Neutrophil (primary cell): ENCODE data around the gene ZNF619.

ENCODE experiments used
- H3K27ac ChIP-seq: fragments of 200-600 bp; sonication (generic); 2 replicates; pipeline ENCODE4 v1.5.1; 2016; ENCODE audit warnings: mild to moderate bottlenecking, moderate library complexity
- H3K27me3 ChIP-seq: fragments of 200-600 bp; sonication (generic); 2 replicates; pipeline ENCODE4 v1.6.0; 2016; ENCODE audit warnings: mild to moderate bottlenecking
- H3K36me3 ChIP-seq: fragments of 200-600 bp; sonication (generic); 2 replicates; pipeline ENCODE4 v1.5.1; 2017
- H3K4me1 ChIP-seq, 2 experiments: fragments of 200-600 bp in 1 of 2; sonication (generic) in 1 of 2; 1 replicate in 1 of 2; 2 replicates in 1 of 2; pipeline versions ENCODE4 v1.5.1 to v1.6.1; 2013 to 2016; ENCODE audit warnings: low read depth in 1 of 2, low read length in 1 of 2, mild to moderate bottlenecking in 1 of 2, moderate library complexity in 1 of 2; ENCODE audit not compliant: control insufficient read depth in 1 of 2, insufficient read depth in 1 of 2
- H3K4me3 ChIP-seq, 2 experiments: fragments of 200-600 bp in 1 of 2; sonication (generic) in 1 of 2; 1 replicate in 1 of 2; 2 replicates in 1 of 2; pipeline ENCODE4 v1.5.1; 2013 to 2016; ENCODE audit warnings: low read depth in 1 of 2, low read length in 1 of 2, mild to moderate bottlenecking in 1 of 2, moderate library complexity in 1 of 2
- H3K9me3 ChIP-seq: fragments of 200-600 bp; sonication (generic); 2 replicates; pipeline ENCODE4 v1.5.1; 2016
- TF ChIP-seq, protein P1 (sequence below): fragments of 200-600 bp; sonication (generic); IDR thresholded peaks from 2 replicates; pipeline ENCODE4 v1.5.1; 2016; ENCODE audit warnings: antibody characterized with exemption

Gene ZNF619

DNA sequence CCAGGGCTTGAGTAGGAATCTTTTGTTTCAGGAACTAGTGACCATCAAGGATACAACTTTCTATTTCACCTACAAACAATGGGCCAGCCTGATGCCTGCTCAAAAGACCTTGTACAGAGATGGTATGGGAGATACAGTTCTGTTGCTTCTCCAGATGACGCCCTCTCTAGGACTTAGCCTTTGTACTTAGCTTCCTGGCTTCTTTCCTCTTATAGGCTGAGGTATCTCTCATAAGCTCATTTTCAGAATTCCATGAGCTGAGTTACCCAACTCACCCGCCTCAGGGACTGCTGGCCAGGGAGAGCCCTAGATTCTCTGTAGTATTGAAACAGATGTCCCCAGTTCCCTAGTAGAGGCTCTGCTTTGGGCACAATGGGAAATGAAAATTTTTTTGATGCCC is 20.4 kb downstream of the ZNF619 start:
- Histone ChIP-seq H3K36me3 (no peaks in the 10 kb centered on the region), H3K27ac (no peak overlapping the region), H3K4me1 (no peaks in the 10 kb centered on the region), H3K4me3 (no peak overlapping the region), H3K9me3 (no peaks in the 10 kb centered on the region), H3K27me3 (no peaks in the 10 kb centered on the region)
- TF ChIP-seq, protein P1, sequence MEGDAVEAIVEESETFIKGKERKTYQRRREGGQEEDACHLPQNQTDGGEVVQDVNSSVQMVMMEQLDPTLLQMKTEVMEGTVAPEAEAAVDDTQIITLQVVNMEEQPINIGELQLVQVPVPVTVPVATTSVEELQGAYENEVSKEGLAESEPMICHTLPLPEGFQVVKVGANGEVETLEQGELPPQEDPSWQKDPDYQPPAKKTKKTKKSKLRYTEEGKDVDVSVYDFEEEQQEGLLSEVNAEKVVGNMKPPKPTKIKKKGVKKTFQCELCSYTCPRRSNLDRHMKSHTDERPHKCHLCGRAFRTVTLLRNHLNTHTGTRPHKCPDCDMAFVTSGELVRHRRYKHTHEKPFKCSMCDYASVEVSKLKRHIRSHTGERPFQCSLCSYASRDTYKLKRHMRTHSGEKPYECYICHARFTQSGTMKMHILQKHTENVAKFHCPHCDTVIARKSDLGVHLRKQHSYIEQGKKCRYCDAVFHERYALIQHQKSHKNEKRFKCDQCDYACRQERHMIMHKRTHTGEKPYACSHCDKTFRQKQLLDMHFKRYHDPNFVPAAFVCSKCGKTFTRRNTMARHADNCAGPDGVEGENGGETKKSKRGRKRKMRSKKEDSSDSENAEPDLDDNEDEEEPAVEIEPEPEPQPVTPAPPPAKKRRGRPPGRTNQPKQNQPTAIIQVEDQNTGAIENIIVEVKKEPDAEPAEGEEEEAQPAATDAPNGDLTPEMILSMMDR: no peak

DNA sequence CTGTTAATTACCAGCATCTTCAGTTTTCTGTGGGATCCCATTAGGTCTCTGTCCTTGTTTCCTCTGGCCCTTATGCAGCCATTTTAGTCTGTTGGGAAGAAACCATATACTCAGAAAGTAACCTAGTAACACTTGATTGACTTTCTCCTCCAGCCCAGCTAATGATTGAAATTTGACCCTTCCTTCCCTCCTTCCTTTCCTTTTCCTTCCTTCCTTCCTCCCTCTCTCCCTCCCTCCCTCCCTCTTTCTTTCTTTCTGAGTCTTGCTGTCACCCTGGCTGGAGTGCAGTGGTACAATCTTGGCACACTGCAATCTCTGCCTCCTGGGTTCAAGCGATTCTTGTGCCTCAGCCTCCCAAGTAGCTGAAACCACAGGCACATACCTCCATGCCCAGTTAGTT is 23.0 kb downstream of the ZNF619 start:
- H3K4me1 ChIP-seq: peaks cover 4% of the 10 kb centered on the region in 2 experiments
- H3K4me3 ChIP-seq: no peak overlapping the region
- H3K27me3 ChIP-seq: no peaks in the 10 kb centered on the region
- no peaks in the 10 kb centered on the region for H3K36me3 ChIP-seq
- TF ChIP-seq, protein P1: no peak
- no peaks in the 10 kb centered on the region for H3K9me3 ChIP-seq
- no peak overlapping the region for H3K27ac ChIP-seq

DNA sequence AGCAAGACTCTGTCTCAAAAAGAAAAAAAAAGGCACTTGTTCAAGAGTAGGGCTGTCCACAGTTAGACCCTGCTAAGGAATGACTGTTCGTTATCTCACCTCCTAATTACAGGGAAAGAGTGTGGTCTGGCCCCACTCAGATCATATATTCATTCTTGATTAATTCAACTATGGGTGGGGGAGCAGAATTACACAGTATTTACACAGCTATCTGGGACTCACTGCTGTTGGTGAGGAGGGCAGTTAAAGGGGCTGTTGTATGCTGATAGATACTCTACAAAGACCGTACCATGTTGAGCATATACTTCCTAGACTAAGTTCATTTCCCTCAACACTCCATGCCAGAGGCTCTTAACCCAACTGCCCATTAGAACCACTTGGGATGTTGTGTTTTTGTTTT is 25.1 kb downstream of the ZNF619 start:
- H3K36me3 ChIP-seq: no peaks in the 10 kb centered on the region
- no peak overlapping the region for H3K27ac ChIP-seq
- H3K4me1 ChIP-seq: peaks cover 18 to 19% of the 10 kb centered on the region in 2 experiments
- no peak overlapping the region for H3K4me3 ChIP-seq
- TF ChIP-seq, protein P1: no peak
- H3K9me3 ChIP-seq: no peaks in the 10 kb centered on the region
- no peaks in the 10 kb centered on the region for H3K27me3 ChIP-seq

DNA sequence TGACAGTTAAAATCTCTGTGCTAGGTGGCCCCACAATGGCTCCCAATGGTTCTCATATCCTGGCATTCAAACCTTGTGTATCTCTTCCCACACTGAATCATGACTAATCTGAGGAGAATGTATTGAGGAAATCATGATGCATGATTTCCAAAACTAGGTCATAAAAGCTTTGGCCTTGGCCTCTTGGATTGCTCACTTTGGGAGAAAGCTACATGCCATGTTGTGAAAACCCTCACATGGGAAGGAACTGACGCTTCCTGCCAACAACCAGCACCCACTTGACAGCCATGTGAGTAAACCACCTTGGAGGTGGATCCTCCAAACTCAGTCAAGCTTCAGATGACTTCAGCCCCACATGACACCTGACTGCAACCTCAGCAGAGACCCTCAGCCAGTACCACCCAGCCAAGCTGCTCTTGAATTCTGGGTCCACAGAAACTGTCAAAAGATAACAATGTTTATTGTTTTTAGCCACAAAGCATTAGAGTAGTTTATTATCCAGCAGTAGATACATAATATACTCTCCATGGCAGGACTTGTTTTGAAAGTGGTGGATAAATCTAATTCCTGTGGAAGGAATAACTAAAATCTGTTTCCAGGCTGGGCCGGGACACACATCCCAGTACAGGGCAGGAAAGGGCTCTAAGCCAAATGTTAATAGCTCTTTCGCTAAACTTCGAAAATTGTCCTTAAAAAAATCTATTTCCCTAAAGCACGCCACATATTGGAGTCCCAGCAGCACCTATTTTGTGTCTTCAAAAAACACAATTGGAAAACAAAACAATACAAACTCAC is 27.9 kb downstream of the ZNF619 start:
- TF ChIP-seq, protein P1: no peak
- peaks cover 18 to 19% of the 10 kb centered on the region in 2 experiments for H3K4me1 ChIP-seq
- H3K36me3 ChIP-seq: no peaks in the 10 kb centered on the region
- no peaks in the 10 kb centered on the region for H3K9me3 ChIP-seq
- H3K27ac ChIP-seq: no peak overlapping the region
- H3K4me3 ChIP-seq: peak overlapping the region in 1 of 2 experiments; percentile 71
- H3K27me3 ChIP-seq: no peaks in the 10 kb centered on the region

DNA sequence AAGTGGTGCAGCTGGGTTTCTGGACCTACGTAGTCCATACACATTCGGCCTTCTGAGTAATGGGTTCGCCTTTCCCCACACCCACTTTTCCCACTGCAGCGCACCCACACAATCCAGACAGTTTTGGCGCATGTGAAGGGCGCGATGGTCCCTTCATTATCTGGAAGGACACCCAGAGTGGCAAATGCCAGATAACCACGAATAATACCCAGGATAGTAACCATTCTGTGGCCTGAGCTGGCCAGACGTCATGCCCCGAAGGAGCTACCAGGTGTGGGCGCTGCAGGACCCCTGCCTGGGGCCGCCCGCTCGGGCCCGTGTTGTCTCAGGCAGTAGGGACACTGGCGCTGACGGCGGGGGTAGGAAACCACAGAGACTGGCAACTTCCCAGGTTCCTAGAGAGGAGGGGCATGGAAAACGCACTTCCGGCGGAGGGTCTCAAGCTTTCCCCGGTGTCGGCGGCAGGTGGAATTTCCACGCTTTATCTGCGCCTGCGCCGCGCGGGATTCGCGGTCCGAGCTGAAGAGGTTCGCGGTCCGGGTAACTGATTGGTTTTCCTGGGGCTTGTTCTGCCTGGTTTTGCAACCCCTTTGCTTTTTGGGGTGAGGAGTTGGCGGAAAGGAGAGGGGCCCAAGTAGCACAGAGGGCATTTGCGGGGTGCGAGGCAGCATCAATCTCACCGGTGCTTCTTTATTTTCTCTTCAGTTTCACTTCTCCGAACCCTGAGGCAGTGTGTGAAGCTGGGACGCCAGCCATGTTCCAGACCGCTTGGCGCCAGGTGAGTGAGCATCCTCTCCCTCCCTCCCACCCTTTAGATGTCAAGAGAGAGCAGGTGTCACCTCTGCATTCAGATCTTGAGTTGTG is 28.9 kb downstream of the ZNF619 start, which contains the start of gene ZNF620:
Gene ZNF620 (plus strand): TSS at position 441 of the 864 bp plus-strand sequence. CDS start 314 bp downstream, at position 755.
- no peaks in the 10 kb centered on the region for H3K9me3 ChIP-seq
- H3K4me1 ChIP-seq: peaks cover 18 to 19% of the 10 kb centered on the region in 2 experiments
- no peaks in the 10 kb centered on the region for H3K27me3 ChIP-seq
- no peaks in the 10 kb centered on the region for H3K36me3 ChIP-seq
- H3K4me3 ChIP-seq: peak within 1 kb of the TSS; percentile 62 to 71
- peak within 1 kb of the TSS; percentile 39 for H3K27ac ChIP-seq
- TF ChIP-seq, protein P1: no peak
